GM18868 (cell line): ENCODE results near the gene CHD9.
A peak's percentile ranks its signal among the peaks of the same experiment; 100 is the strongest.

Source experiments
- ATAC-seq: cut with Tn5 transposase; IDR thresholded peaks from one replicate; pipeline ENCODE4 v1.9.1; 2021; ENCODE audit warnings: mild to moderate bottlenecking, moderate library complexity; ENCODE audit not compliant: unreplicated experiment

The CHD9 gene

GRCh38 chr16:53356478-53357207, 301.9 kb downstream of the CHD9 start:
- no peak for ATAC-seq

GRCh38 chr16:53357208-53357586, 302.4 kb downstream of the CHD9 start:
- ATAC-seq, result no peak

GRCh38 chr16:53357955-53358354, 303.2 kb downstream of the CHD9 start:
- no peak for ATAC-seq

- no peak for ATAC-seq
Observed at GRCh38 chr16:53358884-53359283, 304.1 kb downstream of the CHD9 start.

- no peak for ATAC-seq
Observed at GRCh38 chr16:53369921-53370320, 315.1 kb downstream of the CHD9 start.

GRCh38 chr16:53370827-53371226, 316.0 kb downstream of the CHD9 start:
- no peak for ATAC-seq

- ATAC-seq, result peak; percentile 80
Observed at GRCh38 chr16:53372992-53373871, 318.4 kb downstream of the CHD9 start.

- ATAC-seq, result no peak
Observed at GRCh38 chr16:53374800-53375199, 320.0 kb downstream of the CHD9 start.

- ATAC-seq, result no peak
Observed at GRCh38 chr16:53378138-53378537, 323.3 kb downstream of the CHD9 start.
